GM12892 (cell line): ENCODE measurements around the gene SYNE1.

Source experiments
- POLR2A ChIP-seq: IDR thresholded peaks from 2 replicates; pipeline ENCODE4 v1.6.1; 2011; ENCODE audit warnings: low read depth, low read length, control low read depth
- POLR2AphosphoS5 ChIP-seq: IDR thresholded peaks from 2 replicates; pipeline ENCODE4 v1.6.1; 2011; ENCODE audit warnings: low read depth, low read length, control low read depth
- TAF1 ChIP-seq: IDR thresholded peaks from 2 replicates; pipeline ENCODE4 v1.6.1; 2011; ENCODE audit warnings: low read depth, mild to moderate bottlenecking, control low read depth, low read length, borderline replicate concordance

DNA sequence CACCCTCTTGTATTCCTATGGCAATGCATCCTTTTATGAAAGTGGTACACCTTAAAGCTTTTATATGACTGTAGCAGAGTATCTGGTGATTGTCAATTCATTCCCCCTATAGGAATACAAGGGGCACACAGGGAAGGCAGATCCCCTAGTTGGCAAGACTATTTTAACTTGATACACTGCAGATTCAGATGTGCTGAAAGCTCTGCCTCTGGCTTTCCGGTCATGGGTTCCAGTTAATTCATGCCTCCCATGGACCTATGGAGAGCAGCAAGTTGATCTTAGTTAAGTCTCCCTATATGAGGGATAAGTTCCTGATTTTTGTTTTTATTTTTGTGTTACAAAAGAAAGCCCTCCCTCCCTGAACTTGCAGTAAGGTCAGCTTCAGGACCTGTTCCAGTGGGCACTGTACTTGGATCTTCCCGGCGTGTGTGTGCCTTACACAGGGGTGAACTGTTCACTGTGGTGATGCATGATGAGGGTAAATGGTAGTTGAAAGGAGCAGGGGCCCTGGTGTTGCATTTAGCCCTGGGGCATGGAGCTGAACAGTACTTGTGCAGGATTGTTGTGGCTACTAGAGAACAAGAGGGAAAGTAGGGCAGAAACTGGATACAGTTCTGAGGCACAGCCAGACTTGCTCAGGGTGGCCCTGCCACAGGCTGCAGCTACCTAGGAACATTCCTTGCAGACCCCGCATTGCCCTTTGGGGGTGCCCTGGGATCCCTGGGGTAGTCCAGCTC lies 537.5 kb downstream of the SYNE1 start:
- TF ChIP-seq POLR2AphosphoS5, result no peak
- TF ChIP-seq POLR2A, result no peak
- TF ChIP-seq TAF1, result no peak
